Smooth muscle cell of trachea (primary cell): ENCODE measurements around the gene RAP1GDS1. TPM values are rescaled to one million over a fixed set of nuclear protein-coding genes. Genes with fewer than 3 reads are reported as not detected.

ENCODE experiments used
- total RNA-seq: library from RNA; depleted of rRNA; stranded (reverse); fragments of >200 nt; gene quantifications from 2 replicates; pipeline ENCODE4 v1.2.1, GENCODE V29; 2014

RAP1GDS1 gene
- total RNA-seq, result 74.4 and 95.7 TPM in 2 replicates

GRCh38 chr4:98260579-98261404 lies at the start of gene RAP1GDS1:
Gene RAP1GDS1 (plus strand): TSS chr4:98261384. CDS start chr4:98261566, 182 bp downstream.

Other genes with a start within 250 kb of the RAP1GDS1 start
- gene STPG2, start 117.9 kb upstream of the RAP1GDS1 start, total RNA-seq, result under 0.01 TPM in 1 of 2 replicates, not detected in the other